IMR-90 (cell line): ENCODE measurements around the gene SSC4D. TPM values are rescaled to one million over a fixed set of nuclear protein-coding genes. Genes with fewer than 3 reads are reported as not detected.

ENCODE experiments used
- ATAC-seq: fragments of 200-7000 bp; cut with Tn5 transposase; 2 replicates; pipeline ENCODE4 v1.9.1; 2020; ENCODE audit warnings: low read depth, mild to moderate bottlenecking, moderate library complexity
- BruUV-seq: library from RNA; stranded (reverse); fragments of 400-500 nt; replicated peaks from 2 replicates; lab custom pipeline; 2021; lab: Mats Ljungman, UMichigan
- CTCF ChIA-PET: fragments of 300-600 bp; formaldehyde crosslinking; extraction: SDS; loops from one replicate; lab custom pipeline; 2021; ENCODE audit warnings: antibody characterized with exemption; lab: Yijun Ruan, JAX
- POLR2A ChIA-PET: fragments of 300-600 bp; sonication (Branson Sonifier 250); formaldehyde crosslinking; loops from one replicate; lab custom pipeline; 2022; ENCODE audit warnings: antibody characterized with exemption; ENCODE audit not compliant: unreplicated experiment; lab: Charles Lee
- DNase-seq: peaks from one replicate; pipeline ENCODE4 v3.0.0; 2013
- H2AFZ ChIP-seq: replicated peaks from 2 replicates; pipeline ENCODE3; 2013; ENCODE audit warnings: low read length, mild to moderate bottlenecking; ENCODE audit not compliant: poor library complexity
- H2AK5ac ChIP-seq: 2 replicates; pipeline ENCODE4 v1.6.1; 2013; ENCODE audit warnings: low read depth, low read length, inconsistent platforms
- H2AK9ac ChIP-seq: replicated peaks from 2 replicates; pipeline ENCODE3; 2013; ENCODE audit warnings: mild to moderate bottlenecking, low read depth, low read length, moderate library complexity; ENCODE audit not compliant: poor library complexity
- H2BK120ac ChIP-seq: 2 replicates; pipeline ENCODE4 v1.6.1; 2013; ENCODE audit warnings: low read depth, low read length, inconsistent platforms
- H2BK15ac ChIP-seq: 3 replicates; pipeline ENCODE4 v1.6.1; 2013; ENCODE audit warnings: low read depth, low read length, inconsistent platforms
- H2BK20ac ChIP-seq: 2 replicates; pipeline ENCODE4 v1.6.1; 2013; ENCODE audit warnings: low read depth, mild to moderate bottlenecking, inconsistent platforms, low read length, moderate library complexity
- H2BK5ac ChIP-seq: 2 replicates; pipeline ENCODE4 v1.6.1; 2013; ENCODE audit warnings: mild to moderate bottlenecking, low read depth, low read length, inconsistent platforms; ENCODE audit not compliant: poor library complexity, severe bottlenecking
- H3K14ac ChIP-seq: replicated peaks from 2 replicates; pipeline ENCODE4 v1.6.1; 2013; ENCODE audit warnings: low read depth, low read length, inconsistent platforms
- H3K18ac ChIP-seq: 2 replicates; pipeline ENCODE4 v1.6.1; 2013; ENCODE audit warnings: low read depth, low read length, control low read depth
- H3K23ac ChIP-seq: 2 replicates; pipeline ENCODE4 v1.6.1; 2013; ENCODE audit warnings: low read depth, low read length, inconsistent platforms
- H3K27ac ChIP-seq: 2 replicates; pipeline ENCODE4 v1.5.1; 2013; ENCODE audit warnings: mild to moderate bottlenecking, control low read depth, low read length; ENCODE audit not compliant: insufficient read depth
- H3K27me3 ChIP-seq: 2 replicates; pipeline ENCODE4 v1.6.1; 2013; ENCODE audit warnings: low read length; ENCODE audit not compliant: control insufficient read depth, insufficient read depth
- H3K36me3 ChIP-seq: 2 replicates; pipeline ENCODE4 v1.6.1; 2013; ENCODE audit warnings: low read length, mixed read lengths; ENCODE audit not compliant: control insufficient read depth, insufficient read depth
- H3K4ac ChIP-seq: 2 replicates; pipeline ENCODE4 v1.6.1; 2013; ENCODE audit warnings: low read depth, low read length, inconsistent platforms
- H3K4me1 ChIP-seq: 2 replicates; pipeline ENCODE4 v1.6.1; 2013; ENCODE audit warnings: low read length, mixed read lengths; ENCODE audit not compliant: control insufficient read depth, insufficient read depth
- H3K4me2 ChIP-seq: 2 replicates; pipeline ENCODE4 v1.6.1; 2013; ENCODE audit warnings: low read depth, mild to moderate bottlenecking, control low read depth, low read length, moderate library complexity
- H3K4me3 ChIP-seq: 2 replicates; pipeline ENCODE4 v1.5.1; 2013; ENCODE audit warnings: low read depth, mild to moderate bottlenecking, control low read depth, low read length, moderate library complexity; ENCODE audit not compliant: insufficient read depth
- H3K56ac ChIP-seq: 2 replicates; pipeline ENCODE4 v1.6.1; 2013; ENCODE audit warnings: low read length, inconsistent platforms; ENCODE audit not compliant: insufficient read depth; ENCODE audit errors: extremely low read depth
- H3K79me1 ChIP-seq, 2 experiments: 2 replicates each; pipeline ENCODE4 v1.6.1; 2013; ENCODE audit warnings: low read length in 2 of 2, inconsistent platforms in 1 of 2, low read depth in 1 of 2
- H3K9ac ChIP-seq: 2 replicates; pipeline ENCODE4 v1.6.1; 2013; ENCODE audit warnings: low read depth, low read length, control low read depth
- H3K9me1 ChIP-seq: 2 replicates; pipeline ENCODE4 v1.6.1; 2013; ENCODE audit warnings: low read length, inconsistent platforms; ENCODE audit not compliant: insufficient read depth
- H3K9me3 ChIP-seq: 2 replicates; pipeline ENCODE4 v1.6.1; 2013; ENCODE audit warnings: low read length; ENCODE audit not compliant: control insufficient read depth, insufficient read depth
- H4K20me1 ChIP-seq: 2 replicates; pipeline ENCODE4 v1.6.1; 2013; ENCODE audit warnings: low read length, inconsistent platforms; ENCODE audit not compliant: insufficient read depth
- H4K5ac ChIP-seq: 2 replicates; pipeline ENCODE4 v1.6.1; 2013; ENCODE audit warnings: mild to moderate bottlenecking, low read depth, low read length, control low read depth
- H4K8ac ChIP-seq, 2 experiments: 2 replicates each; pipeline ENCODE4 v1.6.1; 2013; ENCODE audit warnings: low read depth in 2 of 2, low read length in 2 of 2, control low read depth in 1 of 2, inconsistent platforms in 1 of 2
- H4K91ac ChIP-seq: 2 replicates; pipeline ENCODE4 v1.6.1; 2013; ENCODE audit warnings: low read depth, low read length, inconsistent platforms; ENCODE audit not compliant: insufficient read depth
- BHLHE40 ChIP-seq: fragments of 150-350 bp; IDR thresholded peaks from 2 replicates; pipeline ENCODE4 v1.6.1; 2016; ENCODE audit warnings: mild to moderate bottlenecking, low read depth, low read length
- CEBPB ChIP-seq: IDR thresholded peaks from 2 replicates; pipeline ENCODE4 v1.6.1; 2012; ENCODE audit warnings: low read depth, low read length, improper control_type of control experiment
- MAFK ChIP-seq: IDR thresholded peaks from 2 replicates; pipeline ENCODE4 v1.6.1; 2012; ENCODE audit warnings: low read depth, low read length, improper control_type of control experiment
- POLR2A ChIP-seq: IDR thresholded peaks from 2 replicates; pipeline ENCODE4 v1.6.1; 2012; ENCODE audit warnings: mild to moderate bottlenecking, low read depth, low read length
- RCOR1 ChIP-seq: IDR thresholded peaks from 2 replicates; pipeline ENCODE4 v1.6.1; 2012; ENCODE audit warnings: mild to moderate bottlenecking, low read length, improper control_type of control experiment; ENCODE audit not compliant: insufficient replicate concordance
- RFX5 ChIP-seq: IDR thresholded peaks from 2 replicates; pipeline ENCODE4 v1.8.0; 2012; ENCODE audit warnings: low read depth, mild to moderate bottlenecking, low read length, moderate library complexity
- WGBS, 2 experiments: methylation state at CpG; one replicate each; pipeline versions ENCODE4 v1.1.5 to v1.1.7; 2013; ENCODE audit warnings: missing lambda C conversion rate in 2 of 2; ENCODE audit not compliant: insufficient read length in 1 of 2; ENCODE audit errors: extremely low coverage in 2 of 2; 5-methylcytosine and 5-hydroxymethylcytosine counted together
- dilution Hi-C: fragments of 300-500 bp; cut with HindIII; formaldehyde crosslinking; loops from one replicate; pipeline ENCODE4 v1.14.3; 2018; ENCODE audit warnings: low sequenced_read_pairs; ENCODE audit not compliant: unreplicated experiment
- in situ Hi-C: fragments of 300-500 bp; cut with MboI; formaldehyde crosslinking; loops from 3 replicates; pipeline ENCODE4 v1.14.3; 2019; ENCODE audit warnings: low sequenced_read_pairs, inconsistent platforms, mixed read lengths
- intact Hi-C: fragments of 100-400 bp; cut with micrococcal nuclease; formaldehyde crosslinking; loops from 2 replicates; pipeline ENCODE4 v1.10.0; 2022
- polyA plus RNA-seq, 3 experiments: library from polyadenylated mRNA; depleted of rRNA; stranded (reverse); fragments of >200 nt; gene quantifications; 2 replicates each; pipeline ENCODE4 v1.2.3, GENCODE V29; 2012; ENCODE audit warnings: low replicate concordance in 1 of 3
- total RNA-seq: library from RNA; depleted of rRNA; stranded (reverse); fragments of >200 nt; gene quantifications from 2 replicates; pipeline ENCODE4 v1.2.3, GENCODE V29; 2012
- TF ChIP-seq, protein P1 (sequence below): fragments of 150-350 bp; IDR thresholded peaks from 2 replicates; pipeline ENCODE4 v1.6.1; 2017; ENCODE audit warnings: mild to moderate bottlenecking, antibody characterized with exemption, low read length, low read depth

Gene SSC4D
- total and polyA plus RNA-seq, 2 of the 4 experiments (the other 2 are of a cell fraction): 0.36 to 0.70 TPM

DNA sequence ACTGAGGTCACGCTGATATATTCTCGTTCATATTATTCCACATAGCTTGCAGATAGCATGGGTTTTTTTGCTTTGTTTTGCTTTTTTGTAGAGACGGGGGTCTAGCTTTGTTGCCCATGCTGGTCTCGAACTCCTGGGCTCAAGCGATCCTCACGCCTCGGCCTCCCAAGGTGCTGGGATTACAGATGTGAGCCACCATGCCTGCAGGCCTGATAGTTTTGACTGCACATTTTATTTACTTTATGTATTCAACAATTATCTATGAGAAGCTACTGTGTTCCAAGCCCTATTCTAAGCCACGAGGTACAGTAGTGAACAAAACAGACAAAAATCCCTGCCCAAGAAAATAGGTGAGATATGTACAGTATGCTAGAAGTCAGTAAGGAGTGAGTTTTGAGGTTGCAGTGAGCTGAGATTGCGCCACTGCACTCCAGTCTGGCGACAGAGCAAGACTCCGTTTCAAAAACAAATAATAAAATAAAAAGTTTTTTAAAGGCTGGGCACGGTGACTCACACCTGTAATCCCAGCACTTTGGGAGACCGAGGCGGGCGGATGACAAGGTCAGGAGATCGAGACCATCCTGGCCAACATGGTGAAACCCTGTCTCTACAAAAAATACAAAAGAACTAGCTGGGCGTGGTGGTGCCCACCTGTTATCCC lies 49.4 kb downstream of the SSC4D start:
- H3K79me1 ChIP-seq: peaks cover 0 to 17% of the 10 kb centered on the region in 2 experiments; a peak in 2 of 4 replicates
- peak overlapping the region; percentile 97 for H4K91ac ChIP-seq
- H4K20me1 ChIP-seq: peaks cover 37% of the 10 kb centered on the region
- peak overlapping the region; percentile 96 to 98 for H4K8ac ChIP-seq
- H3K27me3 ChIP-seq: no peaks in the 10 kb centered on the region
- H3K4ac ChIP-seq: peak overlapping the region; percentile 98
- WGBS, 2 experiments: no CpG with 5 or more reads among the region's 17 CpGs
- peak overlapping the region; percentile 93 for H4K5ac ChIP-seq
- peak overlapping the region; percentile 96 for H3K23ac ChIP-seq
- H3K4me3 ChIP-seq: no peak overlapping the region
- H3K36me3 ChIP-seq: peaks cover 2% of the 10 kb centered on the region
- H3K9me1 ChIP-seq: peaks cover 12% of the 10 kb centered on the region
- peak overlapping the region; percentile 97 for H3K14ac ChIP-seq
- POLR2A ChIA-PET: no interaction called here
- peak overlapping the region; percentile 77 for H3K9ac ChIP-seq
- CTCF ChIA-PET: interaction anchor here (0.9 kb wide), 1 partner anchor 46 kb away, joined by 3 read pairs; no protein-coding TSS in a partner anchor
- peak overlapping the region; percentile 83 for H2BK20ac ChIP-seq
- TF ChIP-seq RFX5 (no peak), POLR2A (no peak), RCOR1 (no peak), MAFK (no peak), BHLHE40 (no peak), CEBPB (peak; percentile 87)
- TF ChIP-seq, protein P1, sequence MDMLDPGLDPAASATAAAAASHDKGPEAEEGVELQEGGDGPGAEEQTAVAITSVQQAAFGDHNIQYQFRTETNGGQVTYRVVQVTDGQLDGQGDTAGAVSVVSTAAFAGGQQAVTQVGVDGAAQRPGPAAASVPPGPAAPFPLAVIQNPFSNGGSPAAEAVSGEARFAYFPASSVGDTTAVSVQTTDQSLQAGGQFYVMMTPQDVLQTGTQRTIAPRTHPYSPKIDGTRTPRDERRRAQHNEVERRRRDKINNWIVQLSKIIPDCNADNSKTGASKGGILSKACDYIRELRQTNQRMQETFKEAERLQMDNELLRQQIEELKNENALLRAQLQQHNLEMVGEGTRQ: no peak
- no peak overlapping the region for H3K56ac ChIP-seq
- no peaks in the 10 kb centered on the region for H3K9me3 ChIP-seq
- no TSS peak for BruUV-seq
- dilution Hi-C loops: no loop called here
- peaks cover 16% of the 10 kb centered on the region for H3K4me1 ChIP-seq
- peak overlapping the region; percentile 96; the same call in 1 of the 2 replicates for H3K27ac ChIP-seq
- peak overlapping the region; percentile 99 for H2AFZ ChIP-seq
- peak overlapping the region; percentile 82 for H3K4me2 ChIP-seq
- peak overlapping the region; percentile 88; the same call in 2 of the 3 replicates for H2BK15ac ChIP-seq
- peak overlapping the region; percentile 97 for H2AK5ac ChIP-seq
- peak overlapping the region; percentile 82 for H2AK9ac ChIP-seq
- intact Hi-C loops: loop anchor here (5.0 kb wide), 1 partner anchor 43 kb away; no protein-coding TSS in a partner anchor
- DNase-seq (peak; percentile 22), ATAC-seq (no peak)
- H3K18ac ChIP-seq: peak overlapping the region; percentile 83
- in situ Hi-C loops: no loop called here
- peak overlapping the region; percentile 89 for H2BK120ac ChIP-seq
- peak overlapping the region; percentile 96 for H2BK5ac ChIP-seq
